ENCODE data around the gene ZFYVE9.
"Not testable (repeated sequence)": the region's sequence is repeated elsewhere in the genome, so short reads cannot be mapped to it uniquely, and the experiment has no call there.

Gene ZFYVE9

DNA sequence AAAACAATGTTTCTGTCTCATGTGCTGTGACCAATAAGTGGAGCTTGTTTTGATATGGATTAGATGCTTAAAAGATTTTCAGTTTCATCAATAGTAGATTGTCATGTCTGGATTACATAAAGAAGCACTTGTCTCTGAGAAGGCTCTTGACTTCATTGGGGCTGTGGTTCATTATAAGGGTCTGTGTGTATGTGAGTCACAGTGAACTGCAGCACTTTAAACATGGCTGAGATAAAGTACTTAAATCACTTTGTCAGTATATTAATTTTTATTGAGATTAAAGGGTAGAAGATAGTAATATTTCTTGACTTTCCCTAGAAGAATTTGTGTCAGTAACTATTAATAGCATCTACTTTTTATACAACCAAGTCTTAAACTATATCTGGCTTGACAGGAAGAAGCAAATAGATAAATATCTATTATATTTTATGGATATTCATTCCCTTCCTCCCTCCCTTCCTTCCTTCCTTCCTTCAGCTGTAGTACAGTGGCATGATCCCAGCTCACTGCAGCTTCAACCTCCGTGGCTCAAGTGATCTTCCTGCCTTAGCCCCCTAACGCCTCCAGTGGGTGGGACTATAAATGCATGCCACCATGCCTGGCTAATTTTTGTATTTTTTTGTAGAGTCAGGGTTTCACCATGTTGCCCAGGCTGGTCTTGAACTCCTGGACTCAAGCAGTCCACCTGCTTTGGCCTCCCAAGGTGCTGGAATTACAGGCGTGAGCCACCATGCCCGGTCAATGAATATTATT is 48.8 kb downstream of the ZFYVE9 start:
- no peak for DNase-seq (ENCODE audit: low spot score)

DNA sequence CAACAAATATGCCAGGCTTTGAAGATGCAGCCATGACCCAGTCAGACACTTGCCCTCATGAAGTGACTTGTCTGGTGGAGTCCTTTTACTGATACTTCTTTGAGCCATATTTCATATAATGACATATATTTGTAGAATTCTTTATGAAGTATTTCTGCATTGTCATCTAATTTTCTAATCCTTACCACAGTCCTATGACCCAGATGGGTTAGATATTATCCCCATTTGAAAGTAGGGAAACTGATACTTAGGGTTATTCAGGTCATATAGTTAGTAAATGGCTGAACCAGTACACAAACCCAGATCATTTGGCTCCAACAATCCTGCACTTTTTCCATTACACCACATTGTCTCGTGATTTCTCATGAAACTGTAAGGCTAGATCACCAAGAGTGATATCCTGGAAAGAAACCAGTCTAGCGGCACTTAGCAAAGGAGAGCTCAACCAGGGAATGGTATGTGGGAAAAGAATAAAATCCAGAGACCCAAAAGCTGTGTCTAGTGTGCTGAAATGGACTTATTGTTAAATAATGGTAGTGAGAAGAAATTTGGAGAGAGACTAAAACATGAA is 49.6 kb downstream of the ZFYVE9 start:
- DNase-seq (ENCODE audit: low spot score): no peak

DNA sequence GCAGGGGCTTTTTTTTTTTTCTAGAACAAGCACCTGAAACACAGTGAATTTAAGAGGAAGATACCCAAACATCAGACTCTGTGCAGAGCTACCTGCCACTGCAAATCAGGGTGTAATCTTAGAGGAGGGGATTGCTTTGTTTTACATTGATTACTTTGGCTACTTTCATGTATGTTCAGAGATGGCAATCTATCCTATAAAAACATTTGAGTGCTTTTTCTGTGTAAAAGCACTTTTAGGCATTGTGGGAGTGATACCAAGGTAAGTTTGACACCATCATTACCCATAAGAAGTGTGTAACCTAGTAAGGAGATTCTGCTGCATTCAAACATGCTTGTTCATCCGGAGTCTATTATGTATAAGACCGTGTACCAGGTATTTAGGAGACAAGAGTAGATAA is 50.1 kb downstream of the ZFYVE9 start:
- no peak for DNase-seq (ENCODE audit: low spot score)

DNA sequence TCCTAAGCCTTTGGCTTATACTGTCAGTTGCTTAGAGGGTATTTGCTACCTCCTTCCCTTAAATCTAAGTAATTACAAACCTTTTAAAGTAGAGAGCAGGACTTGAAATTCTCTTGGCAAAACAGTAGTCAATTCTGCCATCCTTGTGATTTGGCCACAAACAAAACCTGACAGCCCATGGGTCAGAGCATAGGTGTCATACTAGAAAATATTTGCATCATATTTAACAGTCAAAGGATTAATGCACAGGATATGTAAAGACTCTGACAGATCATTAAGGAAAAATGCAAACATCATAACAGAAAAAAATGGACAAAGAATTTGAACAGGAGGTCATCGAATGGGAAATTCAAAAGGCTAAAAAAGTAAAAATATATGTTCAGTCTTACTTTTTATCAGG is 50.5 kb downstream of the ZFYVE9 start:
- no peak for DNase-seq (ENCODE audit: low spot score)

DNA sequence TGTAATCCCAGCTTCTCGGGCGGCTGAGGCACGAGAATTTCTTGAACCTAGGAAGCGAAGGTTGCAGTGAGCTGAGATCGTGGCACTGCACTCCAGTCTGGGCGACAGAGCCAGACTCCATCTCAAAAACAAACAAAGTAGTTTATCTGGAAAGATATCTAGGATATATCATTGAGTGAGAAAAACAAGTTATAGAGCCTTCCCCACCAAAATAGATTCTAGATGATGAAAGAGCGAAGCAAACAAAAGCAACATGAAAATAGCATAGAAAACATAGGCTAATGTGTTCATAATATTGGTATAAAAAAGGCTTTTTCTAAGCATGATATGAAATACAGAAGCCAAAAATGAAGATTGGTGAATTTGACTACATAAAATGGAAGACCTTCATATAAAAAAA is 52.1 kb downstream of the ZFYVE9 start:
- DNase-seq (ENCODE audit: low spot score): no peak

DNA sequence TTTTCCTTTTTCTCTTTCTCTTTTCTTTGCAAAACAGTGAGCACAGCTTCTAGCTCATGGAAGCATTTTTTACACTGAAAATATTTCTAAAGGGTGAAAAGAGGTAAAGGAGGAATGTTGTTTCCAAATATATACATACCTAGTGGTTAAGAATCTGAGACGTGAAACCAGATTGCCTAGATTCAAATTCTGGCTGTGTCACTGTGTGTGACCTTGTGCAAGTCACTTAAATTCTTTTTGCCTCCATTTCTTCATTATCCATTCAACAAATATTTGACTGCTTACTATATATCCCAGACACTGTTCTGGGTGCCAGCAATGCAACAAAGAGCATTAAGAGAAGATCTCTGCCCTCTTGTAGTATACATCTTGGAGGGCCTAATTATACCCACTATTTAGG is 53.3 kb downstream of the ZFYVE9 start:
- DNase-seq (ENCODE audit: low spot score): no peak

DNA sequence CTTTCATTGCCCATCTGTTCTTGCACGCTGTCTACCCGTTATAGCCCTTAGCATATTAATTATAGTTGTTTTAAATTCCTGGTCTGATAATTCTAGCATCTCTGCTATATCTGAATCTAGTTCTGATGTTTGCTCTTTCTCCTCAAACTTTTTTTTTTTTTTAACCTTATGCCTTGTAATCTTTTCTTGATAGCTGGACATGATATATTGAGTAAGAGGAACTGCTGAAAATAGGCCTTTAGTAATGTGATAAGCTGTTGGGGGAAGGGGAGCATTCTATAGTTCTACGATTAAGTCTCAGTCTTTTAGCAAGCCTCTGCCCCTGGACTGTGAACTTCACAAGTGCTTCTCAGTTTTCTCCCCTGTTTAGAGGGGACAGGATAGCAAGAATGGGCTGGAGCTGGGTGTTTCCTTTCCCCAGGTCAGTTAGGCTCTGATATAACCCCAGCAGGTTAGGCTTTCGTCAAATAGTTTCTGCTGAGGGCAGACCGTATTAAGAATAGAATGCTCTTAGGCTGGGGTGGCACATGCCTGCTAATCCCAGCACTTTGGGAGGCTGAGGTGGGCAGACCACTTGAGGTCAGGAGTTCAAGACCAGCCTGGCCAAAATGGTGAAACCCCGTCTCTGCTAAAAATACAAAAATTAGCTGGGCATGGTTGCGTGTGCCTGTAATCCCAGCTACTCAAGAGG is 62.2 kb downstream of the ZFYVE9 start:
- DNase-seq (ENCODE audit: low spot score): no peak

DNA sequence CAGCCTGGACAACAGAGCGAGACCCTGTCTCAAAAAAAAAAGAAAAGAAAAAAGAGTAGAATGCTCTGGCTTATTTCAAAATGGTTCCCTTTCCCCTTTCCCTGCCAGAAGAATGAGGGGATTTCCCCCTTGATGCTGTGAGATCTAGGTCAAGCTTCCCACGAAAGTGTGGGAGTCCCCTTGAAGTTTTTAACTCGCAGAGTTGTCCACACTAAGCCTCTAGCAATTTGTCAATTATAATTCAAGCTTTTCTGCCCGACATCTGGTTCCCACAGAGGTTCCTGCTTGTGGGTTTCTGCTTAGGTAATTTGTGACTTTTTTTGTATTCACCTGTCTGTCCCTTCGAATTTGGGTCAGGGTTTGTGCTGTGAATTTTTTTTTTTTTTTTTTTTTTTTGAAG is 62.8 kb downstream of the ZFYVE9 start:
- no peak for DNase-seq (ENCODE audit: low spot score)

DNA sequence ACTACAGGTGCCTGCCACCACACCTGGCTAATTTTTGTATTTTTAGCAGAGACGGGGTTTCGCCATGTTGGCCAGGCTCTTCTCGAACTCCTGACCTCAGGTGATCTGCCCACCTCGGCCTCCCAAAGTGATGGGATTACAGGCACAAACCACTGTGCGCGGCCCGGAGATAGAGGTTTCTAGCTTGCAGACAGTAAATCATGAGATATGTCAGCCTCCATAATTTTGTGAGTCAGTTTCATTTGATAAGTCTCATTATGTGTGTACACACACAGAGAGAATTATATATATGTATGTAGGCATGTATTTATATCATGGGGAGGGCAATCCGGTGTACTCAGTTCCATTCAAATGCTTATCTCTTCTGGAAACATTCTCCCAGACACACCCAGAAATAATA is 64.8 kb downstream of the ZFYVE9 start:
- DNase-seq (ENCODE audit: low spot score): not testable (repeated sequence)

DNA sequence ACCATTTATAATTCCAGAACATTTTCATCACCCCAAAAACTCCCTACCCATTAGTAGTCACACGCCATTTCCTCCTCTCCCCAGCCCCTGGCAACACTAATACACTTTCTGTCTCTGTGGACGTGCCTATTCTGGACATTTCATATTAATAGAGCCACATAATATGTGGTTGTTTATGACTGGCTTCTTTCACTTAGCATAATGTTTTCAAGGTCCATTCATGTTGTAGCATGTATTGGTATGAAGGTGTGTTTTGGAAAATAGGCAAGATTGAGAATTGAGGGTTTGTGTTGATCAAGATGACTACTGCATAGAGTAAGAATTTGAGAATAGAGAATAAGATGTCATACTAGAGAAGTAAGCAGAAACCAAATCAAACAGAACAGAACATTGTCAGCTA is 67.5 kb downstream of the ZFYVE9 start:
- DNase-seq (ENCODE audit: low spot score): no peak

DNA sequence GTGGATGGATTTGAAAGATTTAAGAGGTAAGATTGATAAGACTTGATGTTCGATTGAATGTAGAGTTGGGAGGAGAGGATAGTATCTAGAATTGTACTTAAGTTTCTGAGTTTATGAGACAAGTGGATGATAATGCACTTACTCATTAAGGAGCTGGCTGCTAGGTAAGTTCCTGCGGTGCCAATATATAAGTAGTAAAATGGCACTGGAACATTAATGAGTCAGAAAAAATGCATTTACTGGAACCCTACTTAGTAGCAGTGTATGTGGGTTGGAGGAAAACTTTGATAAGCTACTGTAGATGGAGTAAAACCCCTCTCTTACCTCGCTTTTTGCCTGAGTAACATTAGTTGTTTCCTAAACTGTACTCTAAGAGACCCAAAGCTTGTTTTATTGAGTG is 68.2 kb downstream of the ZFYVE9 start:
- DNase-seq (ENCODE audit: low spot score): no peak

DNA sequence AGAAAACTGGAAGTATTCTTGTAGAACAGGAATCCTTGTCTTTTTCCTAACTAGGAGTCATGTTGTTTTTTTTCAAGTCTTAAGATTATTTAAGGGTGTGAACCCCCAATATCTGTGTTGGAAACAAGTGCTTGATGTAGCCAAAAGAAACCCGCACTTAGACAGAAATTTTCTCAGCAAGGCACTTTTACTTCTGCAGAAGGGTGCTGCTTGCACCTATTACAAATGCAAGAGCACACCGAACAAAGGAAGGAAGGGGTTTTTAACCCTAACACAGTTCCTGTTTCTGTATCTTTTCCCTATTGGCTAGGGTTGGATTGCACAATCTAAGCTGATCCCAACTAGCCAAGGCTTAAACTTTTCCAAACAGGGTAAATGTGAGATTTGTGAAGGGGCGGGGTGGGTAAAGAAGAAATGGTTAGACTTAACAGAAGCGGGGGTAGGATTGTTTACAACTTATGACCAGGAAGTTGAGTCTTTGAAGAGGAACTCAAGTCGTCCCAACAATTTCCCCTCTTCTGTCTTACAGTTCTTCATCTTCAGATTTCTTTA is 75.1 kb downstream of the ZFYVE9 start:
- DNase-seq (ENCODE audit: low spot score): no peak

DNA sequence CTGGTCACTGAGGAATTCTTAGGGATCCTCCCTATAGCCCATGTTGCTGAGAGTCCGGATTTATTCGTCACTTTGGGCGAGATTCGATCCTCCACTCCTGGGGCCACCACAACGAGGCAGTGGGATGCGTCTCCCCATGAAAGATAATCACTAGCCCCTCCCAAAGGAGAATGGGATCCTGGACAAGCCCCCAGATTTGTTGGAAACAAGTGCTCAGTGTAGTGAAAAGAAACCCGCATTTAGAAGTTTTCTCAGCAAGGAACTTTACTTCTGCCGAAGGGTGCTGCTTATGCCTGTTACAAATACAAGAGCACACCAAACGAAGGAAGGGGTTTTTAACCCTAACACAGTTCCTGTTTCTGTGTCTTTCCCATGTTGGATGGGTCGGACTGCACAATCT is 83.3 kb downstream of the ZFYVE9 start:
- no peak for DNase-seq (ENCODE audit: low spot score)

DNA sequence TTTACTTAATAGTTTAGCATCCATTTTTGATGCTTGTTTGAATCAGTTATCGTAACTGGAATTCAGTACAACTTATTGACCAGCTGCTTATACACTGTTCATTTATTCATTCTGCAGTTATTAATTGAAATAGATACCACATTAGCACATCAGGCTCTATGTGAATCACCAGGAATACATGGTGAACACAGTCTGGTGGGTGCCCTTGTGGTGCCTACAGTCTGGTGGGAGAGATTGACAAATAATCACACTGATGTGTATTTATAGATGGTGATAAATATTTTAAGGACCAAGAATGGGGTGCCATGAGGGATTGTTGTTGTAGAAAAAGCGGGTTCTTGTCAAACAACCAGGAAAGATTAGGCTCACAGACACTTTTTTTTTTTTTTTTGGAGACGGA is 87.6 kb downstream of the ZFYVE9 start:
- no peak for DNase-seq (ENCODE audit: low spot score)

DNA sequence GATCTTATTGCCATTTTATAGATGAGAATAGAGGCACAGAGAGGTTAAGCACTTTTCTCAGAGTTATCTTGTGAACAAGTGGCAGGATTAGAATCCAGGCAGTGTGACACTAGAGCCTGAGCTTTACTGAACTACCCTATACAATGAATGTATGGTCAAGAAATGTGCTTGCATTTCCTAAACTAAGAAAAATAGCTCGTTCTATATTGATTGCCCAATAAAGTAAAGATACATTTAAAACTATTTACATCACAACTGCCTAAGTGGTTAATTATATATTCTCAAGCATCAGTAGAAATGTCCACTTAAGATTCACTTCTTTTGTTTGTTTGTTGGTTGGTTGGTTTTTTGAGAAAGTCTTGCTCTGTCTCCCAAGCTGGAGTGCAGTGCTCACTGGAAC is 91.6 kb downstream of the ZFYVE9 start:
- DNase-seq (ENCODE audit: low spot score): no peak

DNA sequence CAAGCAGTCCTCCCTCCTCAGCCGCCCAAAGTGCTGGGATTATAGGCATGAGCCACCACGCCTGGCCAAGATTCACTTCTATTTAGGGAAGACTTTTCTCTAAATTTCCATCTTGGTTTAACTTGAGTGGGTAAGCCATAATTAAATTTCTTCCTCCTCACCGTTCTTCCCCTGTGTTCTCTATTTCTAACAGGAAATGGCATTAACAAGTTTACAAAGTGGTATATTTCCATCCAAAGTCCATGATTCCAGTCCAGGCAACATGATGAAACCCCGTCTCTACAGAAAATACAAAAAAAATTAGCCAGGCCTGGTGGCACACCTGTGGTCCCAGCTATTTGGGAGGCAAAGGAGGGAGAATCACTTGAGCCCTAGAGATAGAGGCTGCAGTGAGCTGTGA is 92.1 kb downstream of the ZFYVE9 start:
- no peak for DNase-seq (ENCODE audit: low spot score)

DNA sequence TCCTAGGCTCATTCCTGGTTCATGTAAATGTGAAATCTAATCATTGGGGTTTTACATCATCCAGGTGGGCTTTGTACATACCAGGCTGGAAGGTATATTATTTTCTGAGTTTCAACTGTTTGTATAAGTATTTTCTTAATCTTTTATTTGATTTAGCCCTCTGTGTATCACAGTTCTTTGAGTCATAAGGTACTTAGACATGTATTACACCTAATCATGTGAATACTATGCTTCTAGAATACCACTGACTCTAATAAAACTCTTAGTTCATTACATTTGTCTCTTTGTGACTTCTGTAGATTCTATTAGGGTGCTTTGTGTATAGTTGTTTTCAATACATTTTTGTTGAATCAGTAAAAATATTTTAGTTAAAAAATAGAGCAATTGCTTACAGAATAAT is 92.8 kb downstream of the ZFYVE9 start:
- no peak for DNase-seq (ENCODE audit: low spot score)

DNA sequence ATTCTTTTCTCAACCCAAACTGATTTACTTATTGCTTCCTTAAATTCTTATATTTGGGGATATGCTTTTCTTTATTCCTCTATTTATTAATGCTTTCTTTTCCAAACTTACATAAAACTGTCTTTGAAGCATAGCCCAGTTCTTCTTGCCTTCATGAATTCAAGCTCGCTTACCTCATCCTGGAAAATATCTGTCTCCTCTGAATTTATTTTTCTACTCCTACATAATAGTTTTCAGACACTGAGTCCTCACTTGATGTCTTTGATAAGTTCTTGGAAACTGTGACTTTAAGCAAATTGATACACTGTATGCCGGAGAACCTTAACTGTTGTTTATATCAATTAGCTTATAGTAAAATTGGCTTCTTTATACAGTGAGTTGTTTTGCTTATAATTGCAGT is 93.8 kb downstream of the ZFYVE9 start:
- DNase-seq (ENCODE audit: low spot score): no peak

DNA sequence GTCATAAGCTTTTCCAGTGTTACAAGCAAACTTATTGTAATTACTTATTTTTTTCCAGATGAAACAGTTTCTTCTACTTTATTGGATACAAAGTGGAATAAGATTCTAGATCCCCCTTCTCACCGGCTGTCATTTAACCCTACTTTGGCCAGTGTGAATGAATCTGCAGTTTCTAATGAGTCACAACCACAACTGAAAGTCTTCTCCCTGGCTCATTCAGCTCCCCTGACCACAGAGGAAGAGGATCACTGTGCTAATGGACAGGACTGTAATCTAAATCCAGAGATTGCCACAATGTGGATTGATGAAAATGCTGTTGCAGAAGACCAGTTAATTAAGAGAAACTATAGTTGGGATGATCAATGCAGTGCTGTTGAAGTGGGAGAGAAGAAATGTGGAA is 95.5 kb downstream of the ZFYVE9 start:
- no peak for DNase-seq (ENCODE audit: low spot score)

DNA sequence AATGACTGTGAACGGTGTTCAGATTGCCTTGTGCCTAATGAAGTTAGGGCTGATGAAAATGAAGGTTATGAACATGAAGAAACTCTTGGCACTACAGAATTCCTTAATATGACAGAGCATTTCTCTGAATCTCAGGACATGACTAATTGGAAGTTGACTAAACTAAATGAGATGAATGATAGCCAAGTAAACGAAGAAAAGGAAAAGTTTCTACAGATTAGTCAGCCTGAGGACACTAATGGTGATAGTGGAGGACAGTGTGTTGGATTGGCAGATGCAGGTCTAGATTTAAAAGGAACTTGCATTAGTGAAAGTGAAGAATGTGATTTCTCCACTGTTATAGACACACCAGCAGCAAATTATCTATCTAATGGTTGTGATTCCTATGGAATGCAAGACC is 96.6 kb downstream of the ZFYVE9 start:
- no peak for DNase-seq (ENCODE audit: low spot score)

DNA sequence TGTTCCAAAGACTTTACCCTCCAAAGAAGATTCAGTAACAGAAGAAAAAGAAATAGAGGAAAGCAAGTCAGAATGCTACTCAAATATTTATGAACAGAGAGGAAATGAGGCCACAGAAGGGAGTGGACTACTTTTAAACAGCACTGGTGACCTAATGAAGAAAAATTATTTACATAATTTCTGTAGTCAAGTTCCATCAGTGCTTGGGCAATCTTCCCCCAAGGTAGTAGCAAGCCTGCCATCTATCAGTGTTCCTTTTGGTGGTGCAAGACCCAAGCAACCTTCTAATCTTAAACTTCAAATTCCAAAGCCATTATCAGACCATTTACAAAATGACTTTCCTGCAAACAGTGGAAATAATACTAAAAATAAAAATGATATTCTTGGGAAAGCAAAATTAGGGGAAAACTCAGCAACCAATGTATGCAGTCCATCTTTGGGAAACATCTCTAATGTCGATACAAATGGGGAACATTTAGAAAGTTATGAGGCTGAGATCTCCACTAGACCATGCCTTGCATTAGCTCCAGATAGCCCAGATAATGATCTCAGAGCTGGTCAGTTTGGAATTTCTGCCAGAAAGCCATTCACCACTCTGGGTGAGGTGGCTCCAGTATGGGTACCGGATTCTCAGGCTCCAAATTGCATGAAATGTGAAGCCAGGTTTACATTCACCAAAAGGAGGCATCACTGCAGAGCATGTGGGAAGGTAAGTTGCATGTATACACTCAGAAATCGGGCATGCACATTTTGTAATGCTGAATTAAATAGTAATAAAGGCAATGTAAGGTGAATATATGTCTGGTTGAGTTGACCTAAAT is 97.2 kb downstream of the ZFYVE9 start:
- DNase-seq (ENCODE audit: low spot score): no peak

DNA sequence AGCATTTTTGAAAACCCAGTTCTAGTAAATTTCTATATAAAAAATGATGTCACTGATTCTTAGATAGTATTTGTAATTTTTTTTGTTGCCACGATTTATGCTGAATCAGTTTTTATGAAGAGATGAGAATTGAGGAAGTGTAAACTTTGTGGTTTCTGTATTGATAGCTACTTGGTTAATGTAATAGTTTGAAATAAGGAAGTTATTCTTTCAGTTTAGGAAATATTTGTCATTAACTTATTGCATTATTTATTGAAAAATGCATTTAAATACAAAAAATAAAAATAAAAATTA is 97.8 kb downstream of the ZFYVE9 start:
- no peak for DNase-seq (ENCODE audit: low spot score)
